GM23338 (cell line): Measurements from ENCODE around the gene KCNN3. TPM values are rescaled to one million over a fixed set of nuclear protein-coding genes. Genes with fewer than 3 reads are reported as not detected.

Experiments used
- ATAC-seq: fragments of 200-7000 bp; cut with Tn5 transposase; 3 replicates; pipeline ENCODE4 v1.9.1; 2020
- DNase-seq: peaks from one replicate; pipeline ENCODE4 v3.0.0-alpha.2; 2015; ENCODE audit warnings: low spot score
- H2AFZ ChIP-seq: fragments of 200-600 bp; sonication (generic); 2 replicates; pipeline ENCODE4 v1.8.0; 2016; ENCODE audit warnings: antibody characterized with exemption, mild to moderate bottlenecking, moderate library complexity
- H3F3A ChIP-seq: fragments of 200-600 bp; sonication (generic); replicated peaks from 2 replicates; pipeline ENCODE4 v1.8.0; 2017; ENCODE audit warnings: antibody characterized with exemption, mixed run types, low read depth
- H3K27ac ChIP-seq: fragments of 200-600 bp; sonication (generic); 2 replicates; pipeline ENCODE4 v1.6.1; 2016; ENCODE audit warnings: low read depth
- H3K27me3 ChIP-seq: fragments of 200-600 bp; sonication (generic); 2 replicates; pipeline ENCODE4 v1.8.0; 2016; ENCODE audit warnings: mild to moderate bottlenecking, mixed run types, moderate library complexity; ENCODE audit not compliant: insufficient read depth
- H3K36me3 ChIP-seq: fragments of 200-600 bp; sonication (generic); 2 replicates; pipeline ENCODE4 v1.8.0; 2016; ENCODE audit warnings: mild to moderate bottlenecking; ENCODE audit not compliant: insufficient read depth
- H3K4me1 ChIP-seq: fragments of 200-600 bp; sonication (generic); 2 replicates; pipeline ENCODE4 v1.8.0; 2016; ENCODE audit warnings: mild to moderate bottlenecking, moderate library complexity; ENCODE audit not compliant: insufficient read depth
- H3K4me2 ChIP-seq: fragments of 200-600 bp; sonication (generic); 2 replicates; pipeline ENCODE4 v1.7.1; 2017; ENCODE audit warnings: mixed run types
- H3K4me3 ChIP-seq: fragments of 200-600 bp; sonication (generic); 2 replicates; pipeline ENCODE4 v1.6.1; 2016; ENCODE audit warnings: mixed run types
- H3K79me2 ChIP-seq: fragments of 200-600 bp; sonication (generic); replicated peaks from 2 replicates; pipeline ENCODE4 v1.8.0; 2017; ENCODE audit warnings: mild to moderate bottlenecking; ENCODE audit not compliant: insufficient read depth
- H3K9me2 ChIP-seq: fragments of 200-600 bp; sonication (generic); 2 replicates; pipeline ENCODE4 v1.8.0; 2017; ENCODE audit not compliant: insufficient read depth
- H4K20me1 ChIP-seq: fragments of 200-600 bp; sonication (generic); replicated peaks from 2 replicates; pipeline ENCODE4 v1.8.0; 2017; ENCODE audit warnings: mild to moderate bottlenecking; ENCODE audit not compliant: insufficient read depth
- H3K27ac Mint-ChIP-seq: 2 replicates; pipeline ENCODE4 v1.8.0; 2020; ENCODE audit warnings: inconsistent platforms, mild to moderate bottlenecking, moderate library complexity, mixed read lengths
- H3K27me3 Mint-ChIP-seq: 3 replicates; pipeline ENCODE4 v1.8.0; 2022; ENCODE audit warnings: low read depth, mild to moderate bottlenecking, moderate library complexity, mixed read lengths, inconsistent platforms; ENCODE audit not compliant: insufficient read depth, poor library complexity
- H3K36me3 Mint-ChIP-seq: 3 replicates; pipeline ENCODE4 v1.8.0; 2021; ENCODE audit warnings: low read depth, mild to moderate bottlenecking, inconsistent platforms, moderate library complexity, mixed read lengths
- H3K4me1 Mint-ChIP-seq: 3 replicates; pipeline ENCODE4 v1.8.0; 2020; ENCODE audit warnings: mild to moderate bottlenecking, inconsistent platforms, mixed read lengths
- H3K4me3 Mint-ChIP-seq: 3 replicates; pipeline ENCODE4 v1.8.0; 2021; ENCODE audit warnings: moderate library complexity, mild to moderate bottlenecking, inconsistent platforms, mixed read lengths
- H3K9me3 Mint-ChIP-seq: 3 replicates; pipeline ENCODE4 v1.8.0; 2020; ENCODE audit warnings: moderate library complexity, mild to moderate bottlenecking, inconsistent platforms, mixed read lengths
- POLR2AphosphoS5 ChIP-seq: IDR thresholded peaks from 2 replicates; pipeline ENCODE4 v1.6.1; 2016; ENCODE audit warnings: antibody characterized with exemption, low read depth
- REST ChIP-seq: IDR thresholded peaks from one replicate; pipeline ENCODE4 v1.6.1; 2018; ENCODE audit warnings: antibody characterized with exemption; ENCODE audit not compliant: unreplicated experiment
- STAT1 ChIP-seq: IDR thresholded peaks from one replicate; pipeline ENCODE4 v1.6.1; 2016; ENCODE audit warnings: antibody characterized with exemption; ENCODE audit not compliant: unreplicated experiment
- ZNF462 ChIP-seq: fragments of 250-450 bp; sonication (Bioruptor Pico); IDR thresholded peaks from 2 replicates; pipeline ENCODE4 v1.5.0; 2020; ENCODE audit warnings: mild to moderate bottlenecking, moderate library complexity
- polyA plus RNA-seq: library from polyadenylated mRNA; unstranded; fragments of >200 nt; fragmentation: Nextera tagmentation; extraction: Ambion mirVana; gene quantifications from 2 replicates; pipeline ENCODE4 v1.2.1, GENCODE V29; 2016
- total RNA-seq: library from RNA; depleted of rRNA; stranded (reverse); fragments of >200 nt; shearing (Covaris generic); gene quantifications from 2 replicates; pipeline ENCODE4 v1.2.3, GENCODE V29; 2014

KCNN3 gene
- total and polyA plus RNA-seq, 2 experiments from 2014 or later: 1.9 to 3.0 TPM

- no peak for TF ChIP-seq ZNF462 (CRISPR knock-in tag)
- no peak for TF ChIP-seq STAT1
These were observed 41.0 kb downstream of the KCNN3 start (continued) for GRCh38 chr1:154829062-154829461.

GRCh38 chr1:154824179-154825000 lies 45.7 kb downstream of the KCNN3 start:
- H3K4me3 Mint-ChIP-seq: no peak overlapping the region
- Histone ChIP-seq H3K4me1 (0 out of 2 replicates have a peak, but pooled peaks cover 8% of the 10 kb centered on the region), H2AFZ (no peak overlapping the region), H3K79me2 (no peaks in the 10 kb centered on the region), H3K4me3 (no peak overlapping the region), H4K20me1 (no peaks in the 10 kb centered on the region), H3K4me2 (no peak overlapping the region), H3K9me2 (no peaks in the 10 kb centered on the region; the same call in 1 of the 2 replicates), H3K27me3 (no peaks in the 10 kb centered on the region), H3F3A (no peaks in the 10 kb centered on the region), H3K27ac (no peak overlapping the region), H3K36me3 (no peaks in the 10 kb centered on the region)
- H3K27me3 Mint-ChIP-seq: peaks cover 5% of the 10 kb centered on the region
- DNase-seq (no peak), ATAC-seq (no peak)
- no peaks in the 10 kb centered on the region for H3K36me3 Mint-ChIP-seq
- H3K9me3 Mint-ChIP-seq: no peaks in the 10 kb centered on the region
- peaks cover 13% of the 10 kb centered on the region for H3K4me1 Mint-ChIP-seq
- no peak overlapping the region for H3K27ac Mint-ChIP-seq
- TF ChIP-seq REST (no peak), POLR2AphosphoS5 (no peak), ZNF462 (CRISPR knock-in tag) (no peak)
